IPS-18c (cell line): ENCODE data around the gene SVBP.
A peak's percentile ranks its signal among the peaks of the same experiment; 100 is the strongest.

ENCODE experiments used
- H3K4me3 ChIP-seq: 2 replicates; pipeline ENCODE4 v1.7.0; 2013; ENCODE audit warnings: low read depth, mild to moderate bottlenecking, low read length, moderate library complexity; ENCODE audit not compliant: insufficient read depth
- H3K9me3 ChIP-seq: one replicate; pipeline ENCODE4 v1.6.1; 2013; ENCODE audit warnings: mild to moderate bottlenecking, low read length, moderate library complexity; ENCODE audit not compliant: control insufficient read depth, insufficient read depth

SVBP gene

GRCh38 chr1:42845866-42846256, 28.7 kb upstream of the SVBP start:
- Histone ChIP-seq H3K9me3 (no peaks in the 10 kb centered on the region), H3K4me3 (peak overlapping the region; percentile 57)

GRCh38 chr1:42845193-42845592, 28.0 kb upstream of the SVBP start:
- H3K9me3 ChIP-seq, result no peaks in the 10 kb centered on the region
- no peak overlapping the region for H3K4me3 ChIP-seq

GRCh38 chr1:42844592-42845140, 27.5 kb upstream of the SVBP start:
- Histone ChIP-seq H3K4me3 (no peak overlapping the region), H3K9me3 (no peaks in the 10 kb centered on the region)

- no peaks in the 10 kb centered on the region for H3K9me3 ChIP-seq
- no peak overlapping the region for H3K4me3 ChIP-seq
Observed at GRCh38 chr1:42841440-42842147, 24.4 kb upstream of the SVBP start.

GRCh38 chr1:42841010-42841409, 23.8 kb upstream of the SVBP start:
- Histone ChIP-seq H3K9me3 (no peaks in the 10 kb centered on the region), H3K4me3 (no peak overlapping the region)

GRCh38 chr1:42838482-42839190, 21.4 kb upstream of the SVBP start:
- Histone ChIP-seq H3K4me3 (no peak overlapping the region), H3K9me3 (no peaks in the 10 kb centered on the region)

- Histone ChIP-seq H3K9me3 (no peaks in the 10 kb centered on the region), H3K4me3 (no peak overlapping the region)
Observed at GRCh38 chr1:42837709-42838108, 20.5 kb upstream of the SVBP start.

- Histone ChIP-seq H3K9me3 (no peaks in the 10 kb centered on the region), H3K4me3 (no peak overlapping the region)
Observed at GRCh38 chr1:42835422-42835821, 18.2 kb upstream of the SVBP start.

GRCh38 chr1:42834803-42835202, 17.6 kb upstream of the SVBP start:
- Histone ChIP-seq H3K4me3 (no peak overlapping the region), H3K9me3 (no peaks in the 10 kb centered on the region)

- H3K9me3 ChIP-seq, result no peaks in the 10 kb centered on the region
- no peak overlapping the region for H3K4me3 ChIP-seq
Observed at GRCh38 chr1:42833981-42834380, 16.8 kb upstream of the SVBP start.

GRCh38 chr1:42832641-42833240, 15.5 kb upstream of the SVBP start:
- H3K4me3 ChIP-seq, result no peak overlapping the region
- no peaks in the 10 kb centered on the region for H3K9me3 ChIP-seq

- Histone ChIP-seq H3K4me3 (no peak overlapping the region), H3K9me3 (no peaks in the 10 kb centered on the region)
Observed at GRCh38 chr1:42831273-42831672, 14.1 kb upstream of the SVBP start.

GRCh38 chr1:42830631-42831030, 13.4 kb upstream of the SVBP start:
- H3K4me3 ChIP-seq, result no peak overlapping the region
- H3K9me3 ChIP-seq, result no peaks in the 10 kb centered on the region

- H3K4me3 ChIP-seq, result no peak overlapping the region
- no peaks in the 10 kb centered on the region for H3K9me3 ChIP-seq
Observed at GRCh38 chr1:42825036-42825851, 8.0 kb upstream of the SVBP start.

GRCh38 chr1:42824481-42825035, 7.4 kb upstream of the SVBP start:
- no peak overlapping the region for H3K4me3 ChIP-seq
- no peaks in the 10 kb centered on the region for H3K9me3 ChIP-seq

GRCh38 chr1:42822800-42823392, 5.7 kb upstream of the SVBP start:
- no peaks in the 10 kb centered on the region for H3K9me3 ChIP-seq
- no peak overlapping the region for H3K4me3 ChIP-seq

- H3K4me3 ChIP-seq, result no peak overlapping the region
- no peaks in the 10 kb centered on the region for H3K9me3 ChIP-seq
Observed at GRCh38 chr1:42821690-42822089, 4.5 kb upstream of the SVBP start.
